ENCODE results near the gene TMX3.

The TMX3 gene, protein sequence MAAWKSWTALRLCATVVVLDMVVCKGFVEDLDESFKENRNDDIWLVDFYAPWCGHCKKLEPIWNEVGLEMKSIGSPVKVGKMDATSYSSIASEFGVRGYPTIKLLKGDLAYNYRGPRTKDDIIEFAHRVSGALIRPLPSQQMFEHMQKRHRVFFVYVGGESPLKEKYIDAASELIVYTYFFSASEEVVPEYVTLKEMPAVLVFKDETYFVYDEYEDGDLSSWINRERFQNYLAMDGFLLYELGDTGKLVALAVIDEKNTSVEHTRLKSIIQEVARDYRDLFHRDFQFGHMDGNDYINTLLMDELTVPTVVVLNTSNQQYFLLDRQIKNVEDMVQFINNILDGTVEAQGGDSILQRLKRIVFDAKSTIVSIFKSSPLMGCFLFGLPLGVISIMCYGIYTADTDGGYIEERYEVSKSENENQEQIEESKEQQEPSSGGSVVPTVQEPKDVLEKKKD

DNA sequence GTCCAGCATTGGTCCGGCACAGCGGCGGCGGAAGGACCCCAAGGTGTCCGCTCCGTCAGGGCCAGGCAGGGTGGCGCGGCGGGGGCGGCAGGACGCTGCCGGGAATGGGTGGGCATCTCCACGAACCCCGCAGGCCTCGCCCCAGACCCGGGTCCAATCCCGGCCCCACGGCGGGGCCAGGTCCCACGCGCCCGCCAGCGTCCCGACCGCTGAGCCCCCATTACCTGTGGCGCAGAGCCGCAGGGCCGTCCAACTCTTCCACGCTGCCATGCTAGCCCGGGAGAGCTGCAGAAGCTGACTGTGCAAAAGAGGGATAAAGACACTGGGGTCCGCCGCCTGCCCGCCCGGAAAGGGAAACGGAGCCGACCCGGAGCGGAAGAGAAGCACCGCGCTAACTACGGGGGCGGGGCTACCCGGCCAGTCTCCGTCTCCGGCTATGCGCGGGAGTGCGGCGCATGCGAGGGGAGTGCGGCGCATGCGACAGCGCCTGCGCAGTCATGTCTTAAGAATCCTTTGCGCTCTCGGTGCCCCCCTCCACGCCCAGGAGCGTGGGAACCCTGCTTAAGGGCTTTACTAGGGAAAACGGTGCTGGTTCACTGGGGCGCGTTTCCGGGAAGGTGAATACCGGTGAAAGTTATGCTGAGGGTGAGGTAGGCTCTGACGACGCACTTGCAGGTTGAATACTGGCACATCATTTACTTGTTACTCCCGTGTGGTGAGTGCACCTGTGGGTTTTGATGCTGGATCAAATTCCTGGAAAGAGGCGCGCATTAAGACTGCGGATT is at the start of gene TMX3:
TSS of gene TMX3 (minus strand) at position 397 of the 785 bp plus-strand sequence. CDS start at position 270, 127 bp downstream.
- FAIRE-seq: no peak

GRCh38 chr18:68764016-68764415 is 49.1 kb upstream of the TMX3 start:
- no peak for FAIRE-seq

GRCh38 chr18:68763083-68763482 is 48.2 kb upstream of the TMX3 start:
- no peak for FAIRE-seq

GRCh38 chr18:68759308-68759707 is 44.4 kb upstream of the TMX3 start:
- no peak for FAIRE-seq

DNA sequence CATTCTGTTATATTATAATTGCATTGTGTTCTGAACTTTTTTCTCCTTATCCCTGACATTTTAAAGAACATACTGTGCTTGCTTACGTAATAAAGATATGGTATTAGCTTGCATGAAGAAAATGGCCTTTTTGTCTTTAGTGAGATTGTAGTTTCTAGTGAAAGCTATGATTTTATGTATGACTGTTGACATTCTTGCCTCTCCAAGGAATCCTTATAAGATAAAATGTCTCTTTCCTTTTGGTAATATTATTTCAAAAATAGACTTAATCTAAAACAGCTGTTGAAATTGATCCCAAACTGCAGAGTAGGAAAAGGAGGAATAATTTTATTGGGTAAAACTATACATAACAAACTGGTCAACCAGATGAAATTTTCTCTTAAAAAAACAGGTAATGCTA is 42.2 kb upstream of the TMX3 start:
- FAIRE-seq: no peak

DNA sequence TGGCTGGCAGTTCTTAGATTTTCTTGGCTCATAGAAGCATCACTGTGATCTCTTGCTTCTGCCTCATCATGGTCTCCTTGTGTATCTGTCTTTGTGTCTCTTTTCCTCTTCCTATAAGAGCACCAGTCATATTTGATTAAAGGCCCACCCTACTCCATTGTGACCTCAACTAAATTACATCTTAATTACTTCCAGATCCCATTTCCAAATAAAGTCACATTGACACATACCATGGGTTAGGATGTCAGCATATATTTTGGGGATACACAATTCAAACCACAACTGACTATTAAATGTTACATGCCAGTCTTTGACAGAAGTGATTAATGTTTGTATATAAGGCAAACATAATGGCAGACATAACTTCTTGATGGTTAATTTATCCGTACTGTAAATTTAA is 27.3 kb upstream of the TMX3 start:
- no peak for FAIRE-seq

GRCh38 chr18:68740966-68741365 is 26.1 kb upstream of the TMX3 start:
- FAIRE-seq: no peak

GRCh38 chr18:68739462-68739861 is 24.6 kb upstream of the TMX3 start:
- no peak for FAIRE-seq

- no peak for FAIRE-seq
Observed at GRCh38 chr18:68738564-68738963, 23.7 kb upstream of the TMX3 start.

GRCh38 chr18:68735483-68736343 is 20.8 kb upstream of the TMX3 start:
- no peak for FAIRE-seq

DNA sequence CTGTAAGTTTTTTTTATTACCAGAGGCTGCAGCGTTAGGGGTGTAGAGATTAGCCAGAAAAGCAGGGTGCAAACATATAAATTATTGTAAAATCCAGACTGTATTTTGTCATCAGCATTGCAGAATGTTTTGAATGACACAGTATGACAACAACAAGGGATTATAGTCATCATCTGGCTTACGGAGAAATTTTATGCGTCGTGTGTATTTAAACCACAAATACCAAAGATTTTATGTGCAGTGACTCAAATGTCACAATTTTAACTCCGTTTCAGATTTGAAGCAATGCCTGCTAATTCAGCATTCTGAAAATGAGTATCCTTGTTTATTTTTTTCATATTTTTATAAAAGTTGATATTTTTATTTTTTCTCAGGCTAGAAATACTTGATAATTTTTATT is 19.4 kb upstream of the TMX3 start:
- no peak for FAIRE-seq

DNA sequence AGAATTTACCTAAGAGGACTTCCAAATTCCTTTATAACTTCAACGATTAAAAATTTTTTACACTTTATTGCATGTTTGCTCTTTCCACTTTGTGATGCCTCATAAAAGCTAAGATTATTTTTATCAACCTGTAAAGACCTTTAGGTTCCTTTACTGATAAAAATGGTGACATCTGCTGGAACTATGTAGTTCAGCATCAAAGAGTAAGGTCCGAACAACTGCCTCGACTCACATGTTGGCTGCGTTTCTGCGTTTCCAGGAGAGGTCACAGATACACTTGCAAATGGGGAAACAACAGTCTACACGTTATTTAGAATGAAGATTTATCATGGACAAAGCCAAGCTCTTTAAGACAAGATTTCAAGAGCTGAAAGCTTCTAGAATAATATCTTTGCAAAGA is 18.8 kb upstream of the TMX3 start:
- FAIRE-seq: no peak

DNA sequence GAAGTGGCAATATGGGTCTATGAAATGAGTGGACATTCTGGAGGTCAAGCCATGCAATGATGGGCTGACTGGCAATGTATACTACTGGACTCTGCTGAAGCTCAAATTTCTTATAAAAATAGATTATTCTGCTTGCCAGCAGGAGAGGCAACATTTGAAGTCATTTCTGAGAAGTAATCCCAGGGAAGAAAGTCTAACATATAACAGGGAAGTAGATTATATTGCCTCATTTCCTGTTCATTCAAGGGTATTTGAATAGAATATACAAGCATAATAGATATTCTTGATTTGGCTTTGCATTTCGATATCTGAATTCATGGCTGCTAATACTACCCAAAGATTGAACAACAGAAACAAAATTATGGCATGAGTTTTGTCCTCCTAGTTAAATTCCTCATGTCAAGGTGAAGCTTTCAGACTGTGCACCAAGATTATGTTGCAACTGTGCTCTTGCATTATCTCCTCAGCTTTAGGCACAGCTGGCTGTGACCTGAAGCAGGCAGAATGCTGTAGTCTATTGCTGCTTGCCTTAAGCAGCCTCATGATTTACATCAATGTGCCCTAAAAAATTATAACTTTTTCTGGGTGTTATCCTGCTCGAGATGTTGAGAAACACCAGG is 13.3 kb upstream of the TMX3 start:
- no peak for FAIRE-seq

GRCh38 chr18:68727506-68727905 is 12.6 kb upstream of the TMX3 start:
- no peak for FAIRE-seq

DNA sequence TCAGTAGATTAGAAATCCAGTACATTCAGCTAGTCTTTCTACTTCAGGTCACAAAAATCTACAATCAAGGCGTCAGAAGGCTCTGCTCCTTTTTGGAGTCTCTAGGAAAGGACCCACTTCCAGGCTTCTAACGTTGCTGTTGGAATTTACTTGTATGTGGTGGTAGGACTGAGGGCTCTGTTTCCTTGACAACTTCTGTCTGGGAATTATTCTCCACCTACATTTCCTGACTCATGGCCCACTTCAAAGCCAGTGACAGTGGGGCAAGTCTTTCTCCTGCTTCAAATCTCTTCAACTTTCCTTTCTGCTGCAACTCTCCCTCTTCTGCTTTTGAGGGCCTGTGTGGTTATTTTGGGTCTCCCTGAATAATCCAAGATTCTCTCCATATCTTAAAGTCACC is 10.4 kb upstream of the TMX3 start:
- FAIRE-seq: no peak

- FAIRE-seq: no peak
Observed at GRCh38 chr18:68724021-68724420, 9.1 kb upstream of the TMX3 start.

- FAIRE-seq: no peak
Observed at GRCh38 chr18:68723539-68723938, 8.6 kb upstream of the TMX3 start.

- no peak for FAIRE-seq
Observed at GRCh38 chr18:68722821-68723220, 7.9 kb upstream of the TMX3 start.

DNA sequence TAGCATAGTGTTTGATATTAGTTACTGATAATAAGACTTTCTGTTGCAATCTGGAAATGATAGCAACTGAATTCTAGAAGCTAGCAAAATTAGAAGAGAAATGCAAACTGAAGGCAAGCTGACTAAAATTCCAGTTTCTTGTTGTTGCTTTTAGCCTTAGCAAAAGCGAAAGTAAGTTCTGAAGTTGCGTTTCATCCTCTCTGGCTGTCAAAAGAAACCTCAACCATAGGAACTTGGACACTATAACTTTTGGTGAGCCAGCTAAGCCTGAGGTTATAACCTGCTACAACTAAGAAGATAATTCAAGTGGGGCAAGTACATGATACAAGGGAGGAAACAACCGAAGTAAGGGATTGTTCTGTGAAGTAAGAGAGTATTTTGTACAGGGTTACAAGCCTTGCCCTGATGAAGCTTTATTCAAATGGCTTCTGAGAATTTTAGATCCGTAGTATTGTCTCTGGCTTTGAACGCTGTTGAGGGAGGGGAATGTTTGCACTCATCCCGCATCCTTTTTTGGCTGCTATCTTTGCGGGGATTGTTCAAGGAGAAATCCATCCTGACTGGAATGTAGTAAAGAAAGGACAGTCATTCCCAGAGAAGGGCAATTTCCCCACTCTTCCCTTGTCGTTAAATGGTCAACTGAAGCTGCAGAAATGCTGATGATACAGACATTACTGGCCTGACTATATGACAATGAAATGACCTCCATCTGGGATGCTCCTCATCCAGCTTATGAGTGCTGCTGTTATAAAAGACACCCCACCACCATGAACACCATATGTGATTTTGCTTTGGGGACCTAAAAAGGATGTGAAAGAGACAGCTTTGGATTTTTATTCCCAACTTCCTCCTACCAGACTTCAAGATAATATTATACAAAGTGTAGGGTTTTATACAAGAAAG is 7.0 kb upstream of the TMX3 start:
- FAIRE-seq: no peak

DNA sequence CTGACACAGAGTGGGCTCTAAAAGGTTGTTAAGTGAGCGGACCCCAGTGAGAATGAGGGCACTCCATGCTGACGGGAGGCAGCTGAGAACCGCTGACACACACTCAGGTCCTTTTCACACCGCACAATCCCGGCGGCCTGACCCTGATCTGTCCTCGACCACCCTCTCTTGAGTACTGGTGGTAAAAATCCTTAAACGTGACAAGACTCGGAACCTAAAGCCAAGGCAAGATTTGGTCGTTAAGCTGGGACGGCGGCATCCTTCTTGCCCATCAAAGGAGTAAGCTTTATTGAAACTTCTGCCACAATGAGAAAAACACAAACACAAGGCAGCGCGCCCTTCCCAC is 569 bp downstream of the TMX3 start:
- FAIRE-seq: no peak

DNA sequence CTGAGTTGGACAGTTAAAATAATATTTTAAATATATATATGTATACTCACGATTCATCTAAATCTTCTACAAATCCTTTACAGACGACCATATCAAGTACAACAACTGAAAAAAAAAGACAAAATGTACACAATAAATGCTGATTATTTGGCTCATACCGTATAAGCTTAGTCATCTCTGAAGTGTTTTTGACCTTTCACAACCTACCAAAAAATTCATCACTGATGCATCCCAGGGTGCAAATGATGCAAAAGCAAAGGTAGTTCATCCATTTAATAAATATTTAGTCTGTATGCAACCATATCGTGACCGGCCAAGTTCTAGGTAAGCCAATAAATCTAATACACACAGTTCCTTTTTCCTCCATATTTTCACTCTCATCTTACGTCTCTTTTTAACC is 1.1 kb downstream of the TMX3 start:
- FAIRE-seq: no peak

- FAIRE-seq: no peak
Observed at GRCh38 chr18:68713131-68713530, 1.8 kb downstream of the TMX3 start.
